T47D (cell line): ENCODE data around the gene MCC.
A peak's percentile ranks its signal among the peaks of the same experiment; 100 is the strongest.

ENCODE experiments used
- DNase-seq, 2 experiments: peaks; one replicate each; pipeline versions ENCODE4 v3.0.0 to v3.0.0-alpha.2; 2011 to 2012; ENCODE audit warnings: low read depth in 1 of 2, low spot score in 1 of 2
- JUND ChIP-seq: IDR thresholded peaks from 2 replicates; pipeline ENCODE4 v1.6.1; 2012; ENCODE audit warnings: low read depth
- in situ Hi-C: cut with HindIII; loops from 2 replicates; pipeline ENCODE4 v1.10.0; 2016; ENCODE audit warnings: low sequenced_read_pairs, low pct_unique_long_range_greater_than_20kb

MCC gene

GRCh38 chr5:113512341-113512740 lies 24.1 kb upstream of the MCC start:
- in situ Hi-C loops, result no loop called here
- DNase-seq, result no peak

GRCh38 chr5:113510836-113511451 lies 22.7 kb upstream of the MCC start:
- in situ Hi-C loops, result no loop called here
- no peak for TF ChIP-seq JUND
- peak in 1 of 2 experiments; percentile 70 for DNase-seq

More at GRCh38 chr5:113512341-113512740, 24.1 kb upstream of the MCC start:
- no peak for TF ChIP-seq JUND

DNA sequence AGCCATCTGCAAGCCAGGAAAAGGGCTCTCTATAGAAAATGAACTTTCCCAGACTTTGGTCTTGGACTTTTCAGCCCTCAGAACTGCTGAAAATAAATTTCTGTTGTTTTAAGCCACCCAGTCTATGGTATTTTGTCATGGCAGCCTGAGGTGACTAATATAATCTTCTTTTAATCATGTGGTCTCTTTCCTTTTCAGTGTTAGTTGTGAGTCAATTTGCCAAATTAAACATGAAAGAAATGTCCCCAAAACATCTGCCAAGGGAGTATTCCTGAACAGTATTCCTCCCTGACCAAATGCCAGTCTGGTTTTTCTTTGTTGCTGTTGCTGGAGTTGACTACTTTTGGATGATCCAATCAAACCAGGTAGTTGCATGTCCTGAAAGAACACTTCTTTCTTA lies 20.5 kb upstream of the MCC start:
- no peak for DNase-seq
- in situ Hi-C loops, result no loop called here
- no peak for TF ChIP-seq JUND

DNA sequence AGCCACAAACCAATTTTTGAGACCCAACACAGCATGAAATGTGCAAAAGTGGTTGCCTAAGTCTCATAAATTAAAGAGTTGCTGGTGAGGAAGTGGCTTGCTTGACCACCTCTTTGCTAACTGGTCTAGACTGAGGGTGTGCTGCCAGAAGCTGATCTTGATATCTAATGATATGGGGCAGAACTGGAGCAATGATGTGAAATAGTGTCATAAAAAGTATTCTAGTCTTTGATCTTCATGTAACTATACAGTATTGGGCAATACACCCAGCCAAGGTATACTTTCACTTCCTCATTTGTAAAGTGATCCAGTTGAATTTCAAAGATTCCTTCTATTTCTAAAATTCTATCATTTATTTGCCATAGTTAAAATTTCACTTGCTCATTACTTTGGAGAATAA lies 19.3 kb upstream of the MCC start:
- DNase-seq, result no peak
- in situ Hi-C loops, result no loop called here
- TF ChIP-seq JUND, result no peak

DNA sequence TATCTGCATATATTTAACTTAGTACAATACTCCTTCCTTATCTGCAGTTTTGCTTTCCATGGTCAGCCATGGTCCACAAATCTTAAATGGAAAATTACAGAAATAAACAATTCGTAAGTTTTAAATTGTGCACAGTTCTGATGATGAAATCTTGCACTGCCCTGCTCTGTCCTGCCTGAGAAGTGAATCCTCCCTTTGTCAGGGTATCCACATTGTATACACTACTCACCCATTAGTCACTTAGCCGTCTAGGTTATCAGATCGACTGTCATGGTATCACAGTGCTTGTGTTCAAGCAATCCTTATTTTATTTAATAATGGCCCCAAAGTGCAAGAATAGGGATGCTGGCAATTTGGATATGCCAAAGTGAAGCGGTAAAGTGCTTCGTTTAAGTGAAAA lies 16.9 kb upstream of the MCC start:
- no peak for TF ChIP-seq JUND
- in situ Hi-C loops, result no loop called here
- DNase-seq, result no peak

GRCh38 chr5:113503146-113503545 lies 14.9 kb upstream of the MCC start:
- in situ Hi-C loops, result no loop called here
- no peak for DNase-seq
- no peak for TF ChIP-seq JUND

GRCh38 chr5:113502073-113502472 lies 13.8 kb upstream of the MCC start:
- in situ Hi-C loops, result no loop called here

GRCh38 chr5:113495422-113495841 lies 7.2 kb upstream of the MCC start:
- no peak for TF ChIP-seq JUND
- in situ Hi-C loops, result no loop called here
- DNase-seq, result no peak

More at GRCh38 chr5:113502073-113502472, 13.8 kb upstream of the MCC start:
- TF ChIP-seq JUND, result no peak
- no peak for DNase-seq

DNA sequence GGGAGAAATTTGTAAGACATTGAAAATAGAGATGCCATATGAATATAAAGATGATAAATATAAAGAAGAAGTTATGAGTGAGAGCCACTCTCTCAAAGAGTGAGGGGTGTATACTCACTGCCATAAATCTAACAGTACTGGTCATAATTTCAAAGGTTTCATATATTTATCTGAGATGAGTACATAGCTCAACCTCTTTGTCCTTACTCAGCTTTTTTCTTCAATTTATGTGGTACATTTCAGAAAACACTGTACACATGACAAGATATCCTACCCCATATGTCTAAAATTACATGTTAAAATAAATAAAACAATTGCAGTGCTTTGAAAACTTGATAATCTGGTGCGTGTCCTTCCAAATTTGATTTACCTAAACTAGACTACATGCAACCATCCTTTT lies 5.2 kb upstream of the MCC start:
- no peak for TF ChIP-seq JUND
- no peak for DNase-seq
- in situ Hi-C loops, result no loop called here

DNA sequence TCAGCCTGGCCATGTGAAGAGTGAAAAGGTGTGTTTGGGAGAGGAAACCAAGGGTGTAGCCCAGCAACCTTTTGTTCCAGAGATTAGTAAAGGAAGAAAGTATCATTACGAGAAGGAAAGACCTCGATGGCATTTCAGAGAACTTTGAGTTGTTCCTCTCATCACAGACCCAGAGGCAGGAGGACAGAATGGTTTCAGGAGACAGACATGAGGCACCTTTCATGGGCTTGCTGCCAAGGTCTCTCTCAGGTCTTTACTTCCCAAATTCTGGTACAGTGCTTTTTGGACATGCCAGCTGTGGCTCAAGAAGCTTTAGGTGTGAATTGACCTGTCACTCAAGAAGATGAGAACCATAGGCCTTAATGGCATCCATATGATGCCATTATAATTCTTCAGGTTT lies 2.8 kb upstream of the MCC start:
- no peak for TF ChIP-seq JUND
- no peak for DNase-seq
- in situ Hi-C loops, result no loop called here

DNA sequence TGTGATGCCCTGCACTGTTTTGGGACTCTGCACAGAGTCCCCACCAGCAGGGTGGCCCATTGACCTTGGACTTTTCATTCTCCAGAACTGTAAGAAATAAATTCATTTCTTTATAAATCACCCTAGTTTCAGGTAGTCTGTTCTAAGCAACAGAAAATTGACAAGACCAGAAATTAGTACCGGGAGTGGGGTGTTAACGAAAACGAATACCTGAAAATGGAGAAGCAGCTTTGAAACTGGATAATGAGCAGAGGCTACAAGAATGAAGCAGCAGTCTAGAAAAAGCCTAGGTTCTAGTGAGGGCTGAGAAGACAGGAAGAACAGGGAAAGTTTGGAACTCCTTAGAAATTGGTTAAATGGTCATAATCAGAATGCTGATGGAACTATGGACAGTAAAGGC lies 2.1 kb upstream of the MCC start:
- in situ Hi-C loops, result no loop called here
- TF ChIP-seq JUND, result no peak
- no peak for DNase-seq

DNA sequence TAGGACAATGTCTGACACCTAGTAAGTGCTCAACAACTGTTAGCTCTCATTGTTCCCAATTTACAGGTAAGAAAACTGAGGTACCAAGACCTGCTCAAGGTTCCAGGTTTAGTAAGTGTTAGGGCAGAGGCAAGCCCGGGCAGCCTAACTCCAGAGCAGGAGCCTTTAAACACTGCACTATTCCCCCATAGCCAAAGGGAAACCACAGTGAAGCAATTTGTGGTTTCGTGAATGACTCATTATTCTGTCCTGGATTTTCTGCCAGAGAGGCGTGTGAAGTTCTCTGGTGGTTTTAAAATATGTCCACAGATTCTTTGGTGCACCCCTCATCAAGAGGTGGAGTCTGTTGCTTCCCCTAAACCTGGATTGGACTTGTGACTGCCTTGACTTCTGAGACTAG lies 1.0 kb upstream of the MCC start:
- peak; percentile 14 to 89 for DNase-seq
- in situ Hi-C loops, result no loop called here

GRCh38 chr5:113488645-113489184 lies 462 bp upstream of the MCC start:
- in situ Hi-C loops, result no loop called here
- no peak for TF ChIP-seq JUND
- DNase-seq, result peak in 1 of 2 experiments; percentile 76

More for the DNA sequence above, 1.0 kb upstream of the MCC start:
- TF ChIP-seq JUND, result peak; percentile 32; the same call in 1 of the 2 replicates

GRCh38 chr5:113487416-113487780 lies 855 bp downstream of the MCC start:
- in situ Hi-C loops, result no loop called here
- no peak; the same call in 1 of the 2 replicates for TF ChIP-seq JUND
- peak; percentile 55 to 63 for DNase-seq
